SK-N-SH (cell line): ENCODE results near the gene STX7. TPM values are rescaled to one million over a fixed set of nuclear protein-coding genes. Genes with fewer than 3 reads are reported as not detected.

Source experiments
- CTCF ChIA-PET: fragments of 300-600, 350-600 bp; formaldehyde crosslinking; extraction: SDS; loops from one replicate; lab custom pipeline; 2021; lab: Yijun Ruan, JAX
- POLR2A ChIA-PET: fragments of 350-600 bp; sonication (Branson Sonifier 250); formaldehyde crosslinking; extraction: SDS; loops from one replicate; lab custom pipeline; 2020; ENCODE audit warnings: antibody characterized with exemption, inconsistent platforms; lab: Yijun Ruan, JAX
- DNase-seq: peaks from one replicate; pipeline ENCODE4 v3.0.0; 2012
- H2AFZ ChIP-seq: fragments of 200-600 bp; sonication (generic); 2 replicates; pipeline ENCODE4 v1.8.1; 2016; ENCODE audit warnings: antibody characterized with exemption, mild to moderate bottlenecking, low read depth
- H3F3A ChIP-seq: fragments of 200-600 bp; sonication (generic); replicated peaks from 2 replicates; pipeline ENCODE3; 2016; ENCODE audit warnings: antibody characterized with exemption, mild to moderate bottlenecking; ENCODE audit not compliant: insufficient read depth
- H3K27ac ChIP-seq, 2 experiments: fragments of 200-500 bp in 1 of 2; fragments of 200-600 bp in 1 of 2; sonication (Bioruptor generic) in 1 of 2; sonication (generic), shearing (Covaris generic) in 1 of 2; 2 replicates each; pipeline versions ENCODE4 v1.5.1 to v1.6.1; 2014 to 2016; ENCODE audit warnings: low read depth in 2 of 2, inconsistent platforms in 1 of 2, low read length in 1 of 2, mild to moderate bottlenecking in 1 of 2, mixed read lengths in 1 of 2
- H3K27me3 ChIP-seq: fragments of 200-600 bp; sonication (generic), shearing (Covaris generic); 2 replicates; pipeline ENCODE4 v1.6.1; 2016; ENCODE audit warnings: mixed run types; ENCODE audit not compliant: insufficient read depth
- H3K36me3 ChIP-seq, 2 experiments: fragments of 200-500 bp in 1 of 2; fragments of 200-600 bp in 1 of 2; sonication (Bioruptor generic) in 1 of 2; sonication (generic) in 1 of 2; replicated peaks in 1 of 2; 2 replicates each; pipeline versions ENCODE3 to v1.5.1; 2014 to 2016; ENCODE audit warnings: low read length in 1 of 2, mild to moderate bottlenecking in 1 of 2; ENCODE audit not compliant: insufficient read depth in 2 of 2, control insufficient read depth in 1 of 2
- H3K4me1 ChIP-seq, 2 experiments: fragments of 200-500 bp in 1 of 2; fragments of 200-600 bp in 1 of 2; sonication (Bioruptor generic) in 1 of 2; sonication (generic), shearing (Covaris generic) in 1 of 2; 2 replicates each; pipeline versions ENCODE4 v1.5.1 to v1.6.1; 2014 to 2016; ENCODE audit warnings: low read depth in 1 of 2, low read length in 1 of 2, mixed run types in 1 of 2; ENCODE audit not compliant: insufficient read depth in 2 of 2, control insufficient read depth in 1 of 2
- H3K4me2 ChIP-seq: fragments of 200-600 bp; sonication (generic), shearing (Covaris generic); 2 replicates; pipeline ENCODE4 v1.6.1; 2017; ENCODE audit warnings: mixed run types
- H3K4me3 ChIP-seq, 2 experiments: fragments of 200-500 bp in 1 of 2; fragments of 200-600 bp in 1 of 2; sonication (Bioruptor generic) in 1 of 2; sonication (generic), shearing (Covaris generic) in 1 of 2; 2 replicates each; pipeline versions ENCODE4 v1.5.1 to v1.8.1; 2014 to 2016; ENCODE audit warnings: low read depth in 2 of 2, inconsistent platforms in 1 of 2, low read length in 1 of 2, mild to moderate bottlenecking in 1 of 2, mixed read lengths in 1 of 2, moderate library complexity in 1 of 2
- H3K79me2 ChIP-seq: fragments of 200-600 bp; sonication (generic); 2 replicates; pipeline ENCODE4 v1.8.1; 2017; ENCODE audit warnings: mild to moderate bottlenecking; ENCODE audit not compliant: insufficient read depth
- H3K9ac ChIP-seq: fragments of 200-600 bp; sonication (generic); 2 replicates; pipeline ENCODE4 v1.6.1; 2017; ENCODE audit warnings: mixed run types
- H3K9me2 ChIP-seq: fragments of 200-600 bp; sonication (generic); 2 replicates; pipeline ENCODE4 v1.6.1; 2017; ENCODE audit warnings: mixed run types
- H3K9me3 ChIP-seq: fragments of 200-600 bp; sonication (generic); 2 replicates; pipeline ENCODE4 v1.6.1; 2017; ENCODE audit warnings: mixed run types, mild to moderate bottlenecking, moderate library complexity
- H4K20me1 ChIP-seq: fragments of 200-600 bp; sonication (generic); 2 replicates; pipeline ENCODE4 v1.6.1; 2017; ENCODE audit warnings: mild to moderate bottlenecking, mixed run types; ENCODE audit not compliant: insufficient read depth
- FOXJ3 ChIP-seq: sonication (generic); formaldehyde crosslinking; IDR thresholded peaks from 2 replicates; pipeline ENCODE4 v1.5.1; 2020; ENCODE audit warnings: mild to moderate bottlenecking, missing genetic modification reagents
- FOXM1 ChIP-seq: IDR thresholded peaks from 2 replicates; pipeline ENCODE4 v1.4.0; 2012; ENCODE audit warnings: low read depth, mild to moderate bottlenecking
- MEF2A ChIP-seq: IDR thresholded peaks from 2 replicates; pipeline ENCODE4 v1.4.0; 2012; ENCODE audit warnings: low read depth, borderline replicate concordance
- NRF1 ChIP-seq: IDR thresholded peaks from 2 replicates; pipeline ENCODE4 v1.6.1; 2012; ENCODE audit warnings: low read depth, mild to moderate bottlenecking, low read length
- POLR2AphosphoS5 ChIP-seq: IDR thresholded peaks from 2 replicates; pipeline ENCODE4 v1.6.1; 2012; ENCODE audit warnings: low read depth, low read length
- RAD21 ChIP-seq: IDR thresholded peaks from 2 replicates; pipeline ENCODE4 v1.6.1; 2012; ENCODE audit warnings: mild to moderate bottlenecking, low read length
- SMC3 ChIP-seq: IDR thresholded peaks from 2 replicates; pipeline ENCODE4 v1.6.1; 2012; ENCODE audit warnings: low read depth, low read length, improper control_type of control experiment
- TAF1 ChIP-seq: IDR thresholded peaks from 2 replicates; pipeline ENCODE4 v1.6.1; 2012; ENCODE audit warnings: low read depth, mild to moderate bottlenecking, low read length, moderate library complexity, borderline replicate concordance
- TEAD4 ChIP-seq: IDR thresholded peaks from 2 replicates; pipeline ENCODE4 v1.4.0; 2012; ENCODE audit warnings: mild to moderate bottlenecking, borderline replicate concordance; ENCODE audit not compliant: insufficient read depth
- polyA plus RNA-seq, 3 experiments: library from polyadenylated mRNA; depleted of rRNA; stranded (reverse); fragments of >200 nt; gene quantifications; 2 replicates each; pipeline ENCODE4 v1.2.3, GENCODE V29; 2012
- TF ChIP-seq, protein P1 (sequence below): IDR thresholded peaks from 2 replicates; pipeline ENCODE4 v1.6.1; 2012; ENCODE audit warnings: mild to moderate bottlenecking, low read depth, low read length, moderate library complexity
- TF ChIP-seq, protein P2 (sequence below): fragments of 150-350 bp; IDR thresholded peaks from 2 replicates; pipeline ENCODE4 v1.6.1; 2017; ENCODE audit warnings: antibody characterized with exemption, low read length, low read depth, borderline replicate concordance
- TF ChIP-seq, protein P3 (sequence below): fragments of 200-600 bp; sonication (generic); IDR thresholded peaks from 2 replicates; pipeline ENCODE4 v1.6.1; 2017; ENCODE audit warnings: antibody characterized with exemption, mild to moderate bottlenecking, moderate library complexity
- TF ChIP-seq, protein P4 (sequence below): IDR thresholded peaks from 2 replicates; pipeline ENCODE4; 2012

STX7 gene
- polyA plus RNA-seq, 1 of the 3 experiments (the other 2 are of a cell fraction) = 12.8 TPM

DNA sequence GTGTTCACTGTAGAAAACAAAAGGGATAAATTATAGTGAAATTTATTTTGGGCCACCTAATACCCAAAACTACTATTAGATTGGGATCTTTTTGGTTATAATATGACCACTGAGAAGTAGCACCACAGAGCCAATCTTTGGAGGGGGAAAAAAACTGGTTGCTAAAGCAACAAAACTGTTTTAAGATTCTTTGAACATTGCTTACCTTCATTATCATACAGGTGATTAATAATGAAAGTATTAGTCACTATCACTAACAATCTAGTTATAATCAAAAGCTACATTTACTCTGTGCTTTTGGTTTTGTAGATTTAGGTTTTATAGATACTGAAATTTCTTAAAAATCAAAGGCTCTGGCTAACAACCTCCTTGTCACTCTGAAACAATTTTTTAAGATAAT is 31.7 kb downstream of the STX7 start:
- ChIA-PET CTCF (interaction anchor here (0.9 to 10.5 kb wide), 2 partner anchors 15 to 202 kb away, joined by 3 to 212 read pairs; no protein-coding TSS in a partner anchor), POLR2A (no interaction called here)
- Histone ChIP-seq H3K36me3 (no peaks in the 10 kb centered on the region), H3K9me3 (no peaks in the 10 kb centered on the region), H3K4me3 (no peak overlapping the region), H4K20me1 (no peaks in the 10 kb centered on the region), H3K79me2 (peaks cover 3% of the 10 kb centered on the region; the same call in 1 of the 2 replicates), H3K4me2 (no peak overlapping the region), H3K27me3 (no peaks in the 10 kb centered on the region), H3K27ac (no peak overlapping the region), H2AFZ (no peak overlapping the region), H3K9me2 (no peaks in the 10 kb centered on the region), H3K9ac (no peak overlapping the region), H3K4me1 (no peaks in the 10 kb centered on the region; a peak in 2 of 4 replicates), H3F3A (no peaks in the 10 kb centered on the region)
- DNase-seq = no peak
- TF ChIP-seq, protein P1, sequence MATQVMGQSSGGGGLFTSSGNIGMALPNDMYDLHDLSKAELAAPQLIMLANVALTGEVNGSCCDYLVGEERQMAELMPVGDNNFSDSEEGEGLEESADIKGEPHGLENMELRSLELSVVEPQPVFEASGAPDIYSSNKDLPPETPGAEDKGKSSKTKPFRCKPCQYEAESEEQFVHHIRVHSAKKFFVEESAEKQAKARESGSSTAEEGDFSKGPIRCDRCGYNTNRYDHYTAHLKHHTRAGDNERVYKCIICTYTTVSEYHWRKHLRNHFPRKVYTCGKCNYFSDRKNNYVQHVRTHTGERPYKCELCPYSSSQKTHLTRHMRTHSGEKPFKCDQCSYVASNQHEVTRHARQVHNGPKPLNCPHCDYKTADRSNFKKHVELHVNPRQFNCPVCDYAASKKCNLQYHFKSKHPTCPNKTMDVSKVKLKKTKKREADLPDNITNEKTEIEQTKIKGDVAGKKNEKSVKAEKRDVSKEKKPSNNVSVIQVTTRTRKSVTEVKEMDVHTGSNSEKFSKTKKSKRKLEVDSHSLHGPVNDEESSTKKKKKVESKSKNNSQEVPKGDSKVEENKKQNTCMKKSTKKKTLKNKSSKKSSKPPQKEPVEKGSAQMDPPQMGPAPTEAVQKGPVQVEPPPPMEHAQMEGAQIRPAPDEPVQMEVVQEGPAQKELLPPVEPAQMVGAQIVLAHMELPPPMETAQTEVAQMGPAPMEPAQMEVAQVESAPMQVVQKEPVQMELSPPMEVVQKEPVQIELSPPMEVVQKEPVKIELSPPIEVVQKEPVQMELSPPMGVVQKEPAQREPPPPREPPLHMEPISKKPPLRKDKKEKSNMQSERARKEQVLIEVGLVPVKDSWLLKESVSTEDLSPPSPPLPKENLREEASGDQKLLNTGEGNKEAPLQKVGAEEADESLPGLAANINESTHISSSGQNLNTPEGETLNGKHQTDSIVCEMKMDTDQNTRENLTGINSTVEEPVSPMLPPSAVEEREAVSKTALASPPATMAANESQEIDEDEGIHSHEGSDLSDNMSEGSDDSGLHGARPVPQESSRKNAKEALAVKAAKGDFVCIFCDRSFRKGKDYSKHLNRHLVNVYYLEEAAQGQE = no peak
- TF ChIP-seq POLR2AphosphoS5 (no peak), FOXJ3 (CRISPR knock-in tag) (no peak), TEAD4 (no peak), NRF1 (no peak), TAF1 (no peak), MEF2A (no peak), SMC3 (no peak), FOXM1 (no peak), RAD21 (no peak)
- TF ChIP-seq, protein P2, sequence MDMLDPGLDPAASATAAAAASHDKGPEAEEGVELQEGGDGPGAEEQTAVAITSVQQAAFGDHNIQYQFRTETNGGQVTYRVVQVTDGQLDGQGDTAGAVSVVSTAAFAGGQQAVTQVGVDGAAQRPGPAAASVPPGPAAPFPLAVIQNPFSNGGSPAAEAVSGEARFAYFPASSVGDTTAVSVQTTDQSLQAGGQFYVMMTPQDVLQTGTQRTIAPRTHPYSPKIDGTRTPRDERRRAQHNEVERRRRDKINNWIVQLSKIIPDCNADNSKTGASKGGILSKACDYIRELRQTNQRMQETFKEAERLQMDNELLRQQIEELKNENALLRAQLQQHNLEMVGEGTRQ = no peak
- TF ChIP-seq, protein P3, sequence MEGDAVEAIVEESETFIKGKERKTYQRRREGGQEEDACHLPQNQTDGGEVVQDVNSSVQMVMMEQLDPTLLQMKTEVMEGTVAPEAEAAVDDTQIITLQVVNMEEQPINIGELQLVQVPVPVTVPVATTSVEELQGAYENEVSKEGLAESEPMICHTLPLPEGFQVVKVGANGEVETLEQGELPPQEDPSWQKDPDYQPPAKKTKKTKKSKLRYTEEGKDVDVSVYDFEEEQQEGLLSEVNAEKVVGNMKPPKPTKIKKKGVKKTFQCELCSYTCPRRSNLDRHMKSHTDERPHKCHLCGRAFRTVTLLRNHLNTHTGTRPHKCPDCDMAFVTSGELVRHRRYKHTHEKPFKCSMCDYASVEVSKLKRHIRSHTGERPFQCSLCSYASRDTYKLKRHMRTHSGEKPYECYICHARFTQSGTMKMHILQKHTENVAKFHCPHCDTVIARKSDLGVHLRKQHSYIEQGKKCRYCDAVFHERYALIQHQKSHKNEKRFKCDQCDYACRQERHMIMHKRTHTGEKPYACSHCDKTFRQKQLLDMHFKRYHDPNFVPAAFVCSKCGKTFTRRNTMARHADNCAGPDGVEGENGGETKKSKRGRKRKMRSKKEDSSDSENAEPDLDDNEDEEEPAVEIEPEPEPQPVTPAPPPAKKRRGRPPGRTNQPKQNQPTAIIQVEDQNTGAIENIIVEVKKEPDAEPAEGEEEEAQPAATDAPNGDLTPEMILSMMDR = no peak
- TF ChIP-seq, protein P4, sequence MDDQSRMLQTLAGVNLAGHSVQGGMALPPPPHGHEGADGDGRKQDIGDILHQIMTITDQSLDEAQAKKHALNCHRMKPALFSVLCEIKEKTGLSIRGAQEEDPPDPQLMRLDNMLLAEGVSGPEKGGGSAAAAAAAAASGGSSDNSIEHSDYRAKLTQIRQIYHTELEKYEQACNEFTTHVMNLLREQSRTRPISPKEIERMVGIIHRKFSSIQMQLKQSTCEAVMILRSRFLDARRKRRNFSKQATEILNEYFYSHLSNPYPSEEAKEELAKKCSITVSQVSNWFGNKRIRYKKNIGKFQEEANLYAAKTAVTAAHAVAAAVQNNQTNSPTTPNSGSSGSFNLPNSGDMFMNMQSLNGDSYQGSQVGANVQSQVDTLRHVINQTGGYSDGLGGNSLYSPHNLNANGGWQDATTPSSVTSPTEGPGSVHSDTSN = no peak
